Pons (tissue), 1 donor: ENCODE data around the gene SLC24A4.

Experiments used
- DNase-seq: peaks from one replicate; pipeline ENCODE4 v3.0.0-alpha.2; 2016; ENCODE audit warnings: low spot score

SLC24A4 gene

DNA sequence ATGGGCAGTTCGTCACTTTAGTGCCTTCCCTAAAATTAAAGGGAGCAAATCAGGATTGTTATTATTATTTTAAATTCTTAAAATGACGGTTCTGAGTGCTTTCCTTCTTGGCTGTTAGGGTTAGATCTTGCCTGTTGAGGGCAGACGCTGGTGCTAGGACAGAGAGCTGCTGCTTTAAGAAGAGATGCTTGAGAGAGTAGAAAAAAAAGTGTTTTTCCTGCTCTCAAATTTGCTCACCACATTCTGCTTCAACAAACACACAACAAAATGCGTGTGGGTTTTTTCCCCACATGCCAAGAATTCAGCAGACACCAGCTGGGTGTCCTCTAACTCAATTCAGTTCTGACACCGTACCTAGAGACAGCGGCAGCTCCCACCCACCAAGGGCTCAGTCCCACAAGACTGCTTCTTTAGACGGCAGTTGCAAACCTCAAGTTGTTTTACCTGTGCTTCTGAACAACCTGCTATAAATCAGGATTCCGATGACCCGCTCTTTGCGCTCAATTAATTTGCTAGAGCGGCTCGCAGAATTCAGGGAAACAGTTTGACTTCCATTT, 114.8 kb downstream of the SLC24A4 start:
- no peak for DNase-seq

DNA sequence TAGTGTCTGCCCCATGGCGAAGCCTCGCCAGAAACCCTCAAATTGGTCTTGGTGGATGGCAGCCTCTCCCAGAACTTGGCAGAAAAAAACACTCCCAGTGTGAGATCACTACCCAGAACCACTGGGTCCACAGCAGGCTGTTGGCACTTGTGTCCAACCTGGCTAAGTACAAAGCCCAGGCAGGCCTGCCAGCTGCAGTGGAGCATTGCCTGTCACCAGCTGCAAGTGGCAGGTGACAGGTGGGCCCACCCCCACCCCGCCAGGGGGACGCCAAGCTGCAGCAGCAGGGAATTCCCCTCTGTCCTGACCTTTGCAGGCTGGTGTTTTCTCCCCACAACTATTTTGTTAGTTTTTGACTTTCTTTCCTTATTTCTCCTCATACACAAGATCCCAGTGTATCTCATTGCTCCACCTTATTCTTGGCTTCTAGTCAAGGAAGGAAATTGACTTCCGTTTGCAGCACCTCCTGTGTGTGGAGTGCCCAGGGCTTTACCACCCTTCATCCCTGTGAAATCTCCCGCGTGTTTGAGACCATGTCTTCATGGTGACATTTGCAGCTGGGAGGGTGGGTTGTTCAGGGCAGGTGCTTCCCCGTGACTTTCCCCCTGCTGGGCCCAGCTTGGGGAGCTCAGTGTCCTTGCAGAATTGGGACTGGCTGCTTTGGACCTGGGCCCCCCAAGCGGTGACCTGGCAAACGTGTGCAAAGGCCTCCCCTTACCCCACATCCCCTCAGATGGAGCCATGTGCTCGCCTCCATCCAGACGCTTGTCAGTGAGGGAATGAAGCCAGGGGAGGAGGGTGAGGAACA, 116.8 kb downstream of the SLC24A4 start:
- DNase-seq: no peak

DNA sequence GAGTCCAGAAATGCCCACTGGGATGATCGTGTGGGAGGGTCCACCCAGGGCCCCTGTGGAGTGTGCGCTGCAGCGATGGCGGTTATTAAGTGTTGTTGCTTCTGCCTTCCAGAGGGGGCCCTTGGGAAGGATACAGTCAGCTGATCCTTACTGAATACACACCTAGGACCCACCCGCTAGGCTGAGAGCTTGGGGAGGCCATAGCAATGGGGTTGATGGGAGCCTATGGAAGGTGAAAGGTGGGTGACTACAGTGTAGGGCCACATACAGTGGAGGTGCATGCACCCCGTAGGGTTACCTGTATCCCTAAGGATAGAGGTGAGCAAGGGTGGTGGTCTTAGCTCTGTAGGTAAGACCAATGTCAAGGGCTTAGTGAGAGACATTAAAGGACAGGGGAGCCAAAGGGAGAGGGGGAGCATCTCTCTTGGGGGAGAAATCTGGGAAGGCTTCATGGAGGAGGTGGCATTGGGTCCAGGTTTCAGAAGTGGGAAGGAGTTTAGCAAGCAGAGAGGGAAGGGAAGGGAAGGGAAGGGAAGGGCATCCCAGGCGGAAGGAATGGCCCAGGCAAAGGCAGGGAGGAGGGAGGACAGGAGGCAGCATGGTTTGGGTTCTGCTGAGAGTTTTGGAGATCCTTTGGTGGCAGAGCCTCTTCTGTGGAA, 117.5 kb downstream of the SLC24A4 start:
- no peak for DNase-seq

DNA sequence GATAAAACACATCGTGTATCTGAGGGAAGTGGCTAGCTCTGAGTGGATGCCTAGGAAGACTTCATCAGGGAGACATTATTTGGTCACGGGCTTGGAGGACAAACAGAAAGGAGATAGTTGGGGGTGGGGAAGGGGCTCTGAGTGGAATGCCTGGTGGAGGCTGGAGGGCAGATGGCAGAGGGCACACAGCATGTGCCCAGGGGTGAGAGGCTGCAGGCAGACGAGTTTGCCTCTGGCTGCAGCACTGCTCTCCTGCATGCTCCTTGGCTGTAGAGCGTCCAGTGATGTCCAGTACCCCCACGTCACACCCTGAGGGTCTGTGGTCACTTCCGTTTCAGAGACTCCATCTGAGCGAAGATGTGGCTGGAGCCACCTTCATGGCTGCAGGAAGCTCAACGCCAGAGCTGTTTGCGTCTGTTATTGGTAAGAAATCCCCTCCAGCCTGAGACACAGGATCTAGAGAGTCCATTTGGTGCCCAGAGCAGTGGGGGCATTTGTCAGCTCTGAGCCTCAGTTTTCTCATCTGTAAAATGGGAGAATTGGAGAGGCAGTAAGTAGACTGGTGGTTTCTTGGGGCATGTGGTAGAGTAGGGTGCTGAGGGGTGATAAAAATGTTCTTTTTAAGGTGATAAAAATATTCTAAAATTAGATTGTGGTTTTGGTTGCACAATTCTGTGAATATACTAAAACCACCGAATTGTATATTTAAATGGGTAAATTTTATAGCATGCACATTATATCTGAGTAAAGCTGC, 119.0 kb downstream of the SLC24A4 start:
- no peak for DNase-seq

DNA sequence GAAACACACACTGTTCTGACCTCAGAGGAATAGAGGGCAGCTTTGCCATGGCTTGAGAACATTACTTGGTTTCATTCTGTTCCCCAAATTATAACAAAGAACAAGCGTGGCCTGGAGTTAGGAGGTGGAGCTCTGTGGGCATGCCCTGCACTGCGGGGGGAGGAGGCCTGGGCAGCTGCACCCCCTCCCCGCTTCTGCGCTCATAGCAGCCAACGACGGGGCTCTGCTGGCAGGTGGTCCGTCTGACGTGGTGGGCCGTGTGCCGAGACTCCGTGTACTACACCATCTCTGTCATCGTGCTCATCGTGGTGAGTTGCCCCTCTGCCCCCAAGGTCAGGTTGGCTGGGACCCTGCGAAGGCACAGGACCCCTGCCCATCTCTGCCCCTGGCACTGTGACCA, 120.2 kb downstream of the SLC24A4 start:
- DNase-seq: no peak

DNA sequence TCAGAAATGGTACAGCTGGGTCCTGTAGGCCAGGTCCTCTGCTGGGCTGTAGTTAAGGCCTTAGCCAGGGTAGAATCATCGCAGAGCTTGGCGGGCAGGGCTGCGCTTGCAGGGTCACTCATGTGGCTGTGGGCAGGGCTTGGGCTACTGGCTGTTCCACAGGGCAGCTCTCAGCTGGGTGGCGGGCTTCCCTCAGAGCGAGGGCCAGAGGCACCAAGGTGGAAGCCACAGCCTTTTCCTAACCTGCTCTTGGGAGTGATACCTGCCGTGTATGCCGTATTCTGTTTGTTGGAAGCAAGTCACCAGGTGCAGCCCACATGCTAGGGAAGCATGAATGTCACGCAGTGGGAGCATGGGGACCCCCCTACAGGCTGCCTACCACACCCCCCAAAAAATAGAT, 120.8 kb downstream of the SLC24A4 start:
- DNase-seq: no peak

DNA sequence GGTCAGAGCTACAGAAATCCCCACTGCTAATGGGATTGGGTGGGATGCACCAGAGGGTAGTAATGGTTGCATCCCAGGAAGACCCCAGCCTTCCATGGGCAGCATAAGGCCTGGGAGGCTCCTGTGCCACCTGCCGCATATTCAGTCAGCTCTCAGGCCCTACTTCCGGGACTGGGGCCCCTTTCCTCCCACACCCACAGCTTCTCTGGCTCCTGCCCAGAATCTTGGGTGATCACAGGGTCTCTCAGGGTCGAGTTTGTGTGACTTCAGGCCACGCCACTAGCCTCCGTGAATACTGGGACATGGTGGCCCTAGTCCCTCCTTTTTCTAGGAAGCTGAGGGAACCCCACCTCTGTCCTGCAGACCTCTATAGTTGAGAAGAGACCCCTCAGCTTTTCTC, 123.8 kb downstream of the SLC24A4 start:
- no peak for DNase-seq

DNA sequence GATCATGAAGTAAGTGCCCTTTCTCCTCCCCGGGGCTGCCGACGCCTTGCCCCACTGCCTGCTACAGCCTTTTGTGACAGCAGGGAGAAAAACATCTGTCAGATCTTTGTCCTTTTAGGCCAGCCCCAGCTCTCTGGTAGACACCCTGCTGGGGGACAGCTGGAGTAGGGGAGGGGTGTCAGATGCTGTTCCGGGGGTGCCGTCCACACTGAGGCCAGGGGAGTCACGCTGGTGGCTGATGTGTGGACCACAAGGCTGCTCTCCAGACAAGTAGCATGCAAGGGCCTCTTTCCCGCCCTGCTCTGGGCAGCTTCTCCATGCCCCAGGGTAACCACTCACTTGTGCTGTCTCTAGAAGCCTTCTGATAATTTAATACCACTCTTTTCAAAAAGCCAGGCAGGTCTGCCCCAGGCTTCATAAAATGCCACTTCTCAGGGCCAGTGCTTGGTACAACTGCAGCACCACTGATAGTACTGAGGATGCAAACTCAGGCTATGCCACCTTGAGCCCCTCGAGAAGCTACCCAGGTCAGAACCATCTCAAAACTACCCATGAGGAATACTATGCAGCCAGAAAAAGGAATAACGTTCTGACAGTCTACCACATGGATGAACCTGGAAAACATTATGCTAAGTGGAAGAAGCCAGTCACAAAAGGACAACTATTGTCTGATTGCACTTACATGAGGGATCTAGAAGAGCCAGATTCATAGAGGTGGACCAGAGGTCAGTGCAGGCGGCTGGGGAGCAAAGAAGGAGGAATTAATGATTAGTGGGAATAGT, 124.6 kb downstream of the SLC24A4 start:
- no peak for DNase-seq

DNA sequence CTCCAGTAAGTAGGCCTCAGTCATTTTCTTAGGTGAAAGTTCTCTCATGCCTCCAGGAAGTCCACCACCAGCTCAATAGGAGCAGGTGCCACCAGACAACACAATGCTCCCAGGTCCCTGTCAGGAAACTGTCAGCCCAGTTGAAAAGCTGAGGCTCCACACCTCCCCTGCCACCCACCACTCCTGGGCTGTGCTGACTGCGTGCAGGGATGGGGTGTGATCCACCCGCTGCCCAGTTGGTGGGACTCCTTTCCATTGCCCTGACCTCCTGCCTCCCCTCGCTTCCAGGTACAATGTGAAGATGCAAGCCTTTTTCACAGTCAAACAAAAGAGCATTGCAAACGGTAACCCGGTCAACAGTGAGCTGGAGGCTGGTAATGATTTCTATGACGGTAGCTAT, 125.8 kb downstream of the SLC24A4 start:
- no peak for DNase-seq

DNA sequence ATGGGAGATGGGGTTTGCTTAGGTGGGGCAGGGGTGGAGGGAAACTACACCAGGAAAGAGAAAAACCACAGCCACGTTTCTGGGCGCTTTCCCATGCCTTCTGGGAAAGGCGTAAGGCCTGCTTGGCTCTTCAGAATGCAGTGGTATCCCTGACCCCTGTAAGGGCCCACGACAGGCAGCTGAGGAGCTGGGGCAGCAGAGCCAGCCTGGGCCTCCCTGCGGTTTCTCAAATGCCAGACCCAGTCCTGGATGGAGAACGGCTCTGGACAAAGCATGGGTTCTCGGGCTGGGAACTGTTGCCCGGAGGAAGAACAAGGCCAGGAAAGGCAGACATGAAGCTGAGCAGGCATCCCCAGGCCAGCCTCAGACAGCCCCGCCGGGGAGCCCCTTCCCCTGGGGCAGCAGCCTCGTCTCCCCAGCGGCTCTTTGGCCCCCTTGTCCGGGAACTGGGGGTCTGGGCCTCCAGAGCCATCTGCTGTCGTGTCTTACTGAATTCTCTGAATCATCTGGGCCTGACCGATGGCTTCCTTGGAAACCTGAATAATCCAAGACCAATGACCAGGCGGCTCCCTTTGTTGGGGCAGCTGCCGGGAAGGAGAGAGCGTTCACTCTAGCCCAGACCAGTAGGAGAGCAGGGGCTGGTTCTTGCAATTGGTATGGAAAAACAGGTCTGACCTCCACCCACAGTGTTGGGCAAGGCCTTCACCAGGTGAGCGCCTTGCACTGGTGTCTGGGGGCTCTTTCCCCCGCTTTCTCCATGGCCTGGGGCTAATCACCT, 126.6 kb downstream of the SLC24A4 start:
- no peak for DNase-seq

DNA sequence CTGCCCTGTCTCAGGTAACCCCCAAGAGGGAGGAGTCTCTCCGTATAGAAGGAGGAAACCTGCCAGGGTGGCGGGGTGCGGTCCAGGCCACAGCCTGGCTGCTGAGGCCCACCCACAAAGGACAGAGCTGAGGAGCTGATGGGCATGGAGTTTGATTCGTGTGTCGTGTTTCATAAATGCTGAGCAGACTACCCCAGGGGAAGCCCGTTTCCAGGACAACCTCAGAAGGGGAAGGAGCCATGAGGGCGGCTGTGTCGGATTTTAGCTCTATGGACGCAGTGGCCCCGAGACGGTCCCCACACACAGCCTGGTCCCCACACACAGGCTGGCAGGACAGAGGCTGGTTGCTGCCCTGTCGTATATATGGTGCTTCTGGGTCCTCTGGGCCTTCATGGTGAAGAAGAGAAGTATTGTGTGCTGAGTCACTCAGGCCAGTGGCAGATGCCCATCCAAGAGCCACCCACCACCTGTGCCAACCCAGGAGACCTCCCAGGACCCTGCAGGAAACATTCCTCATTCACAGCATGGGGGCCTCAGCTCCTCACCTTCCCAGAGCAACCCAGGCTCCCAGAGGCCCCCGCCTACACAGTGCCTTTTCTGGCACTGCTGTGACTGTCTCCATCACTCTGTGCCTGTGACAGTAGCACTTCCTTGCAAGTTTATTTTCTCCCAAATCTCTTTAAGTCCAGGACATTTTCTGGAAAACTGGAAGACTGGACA, 127.5 kb downstream of the SLC24A4 start:
- DNase-seq: no peak

DNA sequence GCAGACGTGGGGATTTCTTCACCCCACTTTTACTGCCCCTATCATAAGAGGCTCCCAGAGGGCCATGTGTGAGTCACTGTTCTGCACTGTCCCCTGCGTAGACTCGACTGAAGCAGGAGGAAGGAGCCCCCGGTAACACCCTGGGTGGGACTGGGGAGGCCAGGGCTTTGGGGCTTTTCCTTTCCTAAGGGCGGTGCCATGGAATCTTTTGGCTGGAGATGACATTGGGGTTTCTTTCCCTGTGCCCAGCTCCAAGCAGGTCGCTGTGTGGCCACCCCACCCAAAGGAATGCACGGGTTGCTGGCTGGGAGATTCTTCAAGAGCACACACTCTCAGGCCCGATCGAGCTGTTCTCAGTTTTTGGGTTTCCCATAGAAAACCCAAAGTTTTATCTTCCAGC, 128.3 kb downstream of the SLC24A4 start:
- DNase-seq: no peak

DNA sequence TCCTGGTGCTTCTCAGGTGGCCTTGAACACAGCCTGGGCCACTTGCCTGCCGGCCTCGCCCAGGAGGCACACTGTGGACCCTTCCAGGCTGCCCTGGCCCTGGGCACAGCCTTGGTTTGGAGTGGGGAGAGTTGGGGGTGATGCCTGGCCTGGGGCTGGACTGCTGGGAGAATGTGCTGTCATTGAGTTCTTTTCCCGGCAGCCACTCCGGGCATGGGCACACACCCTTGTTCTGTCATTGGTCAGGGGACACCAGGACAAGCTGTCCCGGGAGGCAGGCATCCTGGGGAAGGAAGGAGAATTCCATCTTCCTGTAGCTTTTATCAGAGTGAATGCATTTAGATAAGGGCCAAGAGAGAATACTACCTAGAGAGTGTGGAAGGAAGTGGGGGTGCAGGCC, 128.8 kb downstream of the SLC24A4 start:
- no peak for DNase-seq

DNA sequence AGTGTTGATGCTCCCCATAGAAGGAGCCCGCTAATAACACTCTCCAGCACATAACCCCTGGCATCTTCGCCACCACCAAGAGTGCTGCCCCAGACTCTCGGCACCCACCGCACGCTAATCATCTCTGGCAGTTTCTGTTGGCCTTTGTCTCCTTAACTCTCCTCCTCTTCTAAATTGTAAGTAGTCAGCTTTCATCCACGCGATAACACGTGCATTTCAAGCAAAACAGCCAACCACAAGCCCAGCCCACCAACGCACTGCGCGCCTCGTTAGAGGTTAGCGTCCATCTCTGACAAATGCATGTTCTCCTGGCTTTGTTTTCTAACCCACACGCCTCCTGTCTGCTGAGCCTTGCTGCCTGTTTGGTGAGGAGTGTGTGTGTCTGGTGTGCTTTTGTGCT, 129.5 kb downstream of the SLC24A4 start:
- no peak for DNase-seq

DNA sequence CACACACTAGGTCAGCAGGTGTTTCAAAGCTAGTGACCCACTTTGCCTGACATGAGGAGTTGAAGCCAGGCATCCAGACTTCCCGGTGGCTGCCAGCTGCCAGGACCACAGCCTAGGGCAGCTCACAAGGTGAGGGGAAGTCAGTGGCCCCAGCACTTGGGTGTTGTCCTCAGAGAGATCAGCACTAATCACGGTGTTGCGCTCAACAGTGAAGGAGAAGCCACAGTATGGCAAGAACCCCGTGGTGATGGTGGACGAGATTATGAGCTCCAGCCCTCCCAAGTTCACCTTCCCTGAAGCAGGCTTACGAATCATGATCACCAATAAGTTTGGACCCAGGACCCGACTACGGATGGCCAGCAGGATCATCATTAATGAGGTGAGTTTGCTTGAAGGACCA, 130.7 kb downstream of the SLC24A4 start:
- DNase-seq: no peak

DNA sequence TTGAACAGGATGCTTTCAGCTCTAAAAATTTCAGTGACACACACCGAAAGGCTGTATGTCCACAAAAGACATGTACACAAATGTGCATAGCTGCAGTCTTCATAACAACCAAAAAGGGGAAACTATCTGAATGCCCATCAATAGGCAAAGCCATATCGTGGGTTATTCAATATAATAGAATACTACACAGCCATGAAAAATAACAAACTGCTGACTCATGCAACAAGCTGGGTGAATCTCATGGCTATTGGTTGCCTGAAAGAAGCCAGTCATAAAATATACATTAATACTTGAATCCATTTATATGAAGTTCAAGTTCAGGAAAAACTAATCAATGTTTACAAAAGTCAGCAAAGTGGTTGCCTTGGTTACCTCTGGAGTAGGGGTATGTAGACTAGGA, 132.3 kb downstream of the SLC24A4 start:
- no peak for DNase-seq

DNA sequence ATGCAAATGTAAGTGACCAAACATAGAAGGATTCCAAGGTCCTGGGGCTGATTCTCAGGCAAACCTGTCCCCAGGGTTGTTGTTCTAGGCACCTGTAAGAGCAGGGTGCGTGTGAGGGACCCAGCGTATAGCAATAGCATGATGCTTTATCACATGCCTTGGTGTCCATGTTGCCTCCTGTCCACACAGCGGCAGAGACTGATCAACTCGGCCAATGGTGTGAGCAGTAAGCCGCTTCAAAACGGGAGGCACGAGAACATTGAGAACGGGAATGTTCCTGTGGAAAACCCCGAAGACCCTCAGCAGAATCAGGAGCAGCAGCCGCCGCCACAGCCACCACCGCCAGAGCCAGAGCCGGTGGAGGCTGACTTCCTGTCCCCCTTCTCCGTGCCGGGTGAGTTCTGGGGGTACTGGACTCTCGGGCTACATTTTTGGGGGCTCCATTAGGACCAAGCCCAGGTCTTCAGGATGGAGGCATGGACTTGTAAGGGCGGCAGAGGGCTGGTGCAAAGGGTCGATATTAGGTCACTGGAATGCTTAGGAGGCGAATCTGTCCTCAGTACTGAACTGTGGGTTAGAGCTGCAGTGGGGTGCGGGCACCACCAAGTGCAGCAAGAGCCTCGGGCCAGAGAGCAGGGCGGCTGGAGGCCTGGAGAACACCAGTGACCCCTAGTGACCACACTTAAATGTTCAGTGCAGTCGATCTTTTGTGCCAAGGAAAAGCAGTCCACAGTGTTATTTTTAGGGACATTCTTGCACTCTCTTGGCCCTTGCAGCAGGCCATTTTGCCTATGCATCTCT, 133.4 kb downstream of the SLC24A4 start:
- DNase-seq: peak; percentile 49

DNA sequence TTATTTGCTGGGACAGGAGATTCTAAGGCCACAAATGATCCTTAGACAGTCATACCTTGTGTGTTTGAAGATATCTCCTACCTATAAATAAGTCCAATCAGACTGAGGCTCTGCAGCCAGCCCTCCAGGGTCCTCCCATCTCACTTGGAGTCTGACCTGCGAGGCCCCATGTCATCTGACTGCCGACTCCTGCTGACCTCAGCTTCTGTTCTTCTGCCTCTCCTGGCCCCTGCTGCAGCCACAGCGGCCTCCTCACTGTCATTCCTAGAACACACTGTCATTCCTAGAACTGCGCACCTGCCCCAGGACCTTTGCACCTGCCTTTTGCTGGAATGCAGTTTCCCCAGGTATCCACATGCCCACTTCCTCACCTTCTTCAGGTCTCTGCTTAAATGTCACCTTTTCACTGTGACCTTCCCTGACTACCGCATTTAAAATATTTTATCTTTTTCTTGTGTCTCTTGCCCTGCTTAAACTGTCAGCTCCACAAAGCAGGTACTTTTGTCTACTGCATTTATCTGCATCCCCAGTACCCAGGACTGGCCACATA, 134.1 kb downstream of the SLC24A4 start:
- DNase-seq: no peak
